AG04450 (cell line): ENCODE measurements around the gene WBP2. TPM values are rescaled to one million over a fixed set of nuclear protein-coding genes. Genes with fewer than 3 reads are reported as not detected.
"Not testable (repeated sequence)": the region's sequence is repeated elsewhere in the genome, so short reads cannot be mapped to it uniquely, and the experiment has no call there.

Experiments
- CTCF ChIA-PET: fragments of 300-600, 350-600 bp; formaldehyde crosslinking; extraction: SDS; loops from one replicate; lab custom pipeline; 2022; ENCODE audit warnings: antibody characterized with exemption, inconsistent platforms; lab: Charles Lee
- POLR2A ChIA-PET: fragments of 350-600 bp; formaldehyde crosslinking; extraction: SDS; loops from one replicate; lab custom pipeline; 2021; ENCODE audit warnings: antibody characterized with exemption, inconsistent platforms; lab: Yijun Ruan, JAX
- DNase-seq: peaks from one replicate; pipeline ENCODE4 v3.0.0-alpha.2; 2011; ENCODE audit warnings: low read depth, low spot score
- H3K27ac ChIP-seq: one replicate; pipeline ENCODE4 v1.5.1; 2012; ENCODE audit warnings: low read depth, low read length, control low read depth
- H3K27me3 ChIP-seq: one replicate; pipeline ENCODE4 v1.6.0; 2012; ENCODE audit warnings: low read length; ENCODE audit not compliant: control insufficient read depth, insufficient read depth
- H3K4me3 ChIP-seq: 2 replicates; pipeline ENCODE4 v1.5.1; 2011; ENCODE audit warnings: mild to moderate bottlenecking, low read depth, low read length, control low read depth
- H3K9me3 ChIP-seq: 2 replicates; pipeline ENCODE4 v1.5.1; 2012; ENCODE audit warnings: low read length; ENCODE audit not compliant: control insufficient read depth, insufficient read depth
- polyA plus RNA-seq: library from polyadenylated mRNA; depleted of rRNA; stranded (reverse); fragments of >200 nt; gene quantifications from 2 replicates; pipeline ENCODE4 v1.2.3, GENCODE V29; 2011
- TF ChIP-seq, protein P1 (sequence below): IDR thresholded peaks from 2 replicates; pipeline ENCODE4 v1.5.1; 2011; ENCODE audit warnings: low read depth, low read length, control low read depth, inconsistent platforms

The WBP2 gene
- polyA plus RNA-seq, 1 experiment = 35.3 TPM

DNA sequence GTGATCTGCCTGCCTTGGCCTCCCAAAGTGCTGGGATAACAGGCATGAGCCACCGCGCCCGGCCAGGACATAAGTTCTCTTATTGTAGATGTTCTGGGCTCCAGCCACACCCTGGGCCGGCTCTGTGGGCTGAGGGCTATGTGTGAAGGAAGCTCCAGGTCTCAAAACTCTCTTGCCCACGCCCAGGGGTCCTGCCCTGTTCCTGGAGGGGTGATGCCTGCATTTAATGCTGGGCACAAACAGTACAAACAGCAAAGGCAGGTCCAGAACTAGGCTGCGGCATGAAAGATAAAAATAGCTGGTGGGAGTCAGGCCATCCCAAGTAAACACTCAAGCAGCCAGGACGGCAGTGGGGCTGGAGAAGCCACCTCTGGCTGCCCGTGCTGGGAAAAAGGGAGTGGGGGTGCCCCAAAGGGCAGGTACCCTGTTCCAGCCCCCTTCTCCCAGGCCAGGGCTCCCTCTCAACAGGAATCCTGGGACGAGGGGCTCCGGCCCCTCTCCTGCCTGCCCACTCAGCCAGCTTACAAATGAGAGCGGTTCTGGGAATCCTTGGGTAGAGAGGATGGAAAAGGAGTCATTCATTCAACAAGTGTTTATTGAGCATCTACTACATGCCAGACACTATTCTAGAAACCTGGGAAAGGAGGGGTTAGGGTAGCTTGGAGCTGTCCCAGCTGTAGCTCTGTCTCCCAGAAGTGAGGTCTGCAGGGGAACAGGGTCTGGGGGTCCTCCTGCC, 18.6 kb upstream of the WBP2 start:
- no peak for DNase-seq
- Histone ChIP-seq H3K4me3 (no peak overlapping the region), H3K27me3 (no peaks in the 10 kb centered on the region), H3K27ac (no peak overlapping the region), H3K9me3 (no peaks in the 10 kb centered on the region; the same call in 1 of the 2 replicates)
- TF ChIP-seq, protein P1, sequence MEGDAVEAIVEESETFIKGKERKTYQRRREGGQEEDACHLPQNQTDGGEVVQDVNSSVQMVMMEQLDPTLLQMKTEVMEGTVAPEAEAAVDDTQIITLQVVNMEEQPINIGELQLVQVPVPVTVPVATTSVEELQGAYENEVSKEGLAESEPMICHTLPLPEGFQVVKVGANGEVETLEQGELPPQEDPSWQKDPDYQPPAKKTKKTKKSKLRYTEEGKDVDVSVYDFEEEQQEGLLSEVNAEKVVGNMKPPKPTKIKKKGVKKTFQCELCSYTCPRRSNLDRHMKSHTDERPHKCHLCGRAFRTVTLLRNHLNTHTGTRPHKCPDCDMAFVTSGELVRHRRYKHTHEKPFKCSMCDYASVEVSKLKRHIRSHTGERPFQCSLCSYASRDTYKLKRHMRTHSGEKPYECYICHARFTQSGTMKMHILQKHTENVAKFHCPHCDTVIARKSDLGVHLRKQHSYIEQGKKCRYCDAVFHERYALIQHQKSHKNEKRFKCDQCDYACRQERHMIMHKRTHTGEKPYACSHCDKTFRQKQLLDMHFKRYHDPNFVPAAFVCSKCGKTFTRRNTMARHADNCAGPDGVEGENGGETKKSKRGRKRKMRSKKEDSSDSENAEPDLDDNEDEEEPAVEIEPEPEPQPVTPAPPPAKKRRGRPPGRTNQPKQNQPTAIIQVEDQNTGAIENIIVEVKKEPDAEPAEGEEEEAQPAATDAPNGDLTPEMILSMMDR = no peak
- ChIA-PET CTCF (interaction anchor here (1.5 kb wide), 1 partner anchor 31 kb away, joined by 3 read pairs; the partner anchor contains the start of gene MRPL38), POLR2A (interaction anchor here (0.8 to 1.3 kb wide), 2 partner anchors 9 to 94 kb away, joined by 5 to 7 read pairs; no protein-coding TSS in a partner anchor)

DNA sequence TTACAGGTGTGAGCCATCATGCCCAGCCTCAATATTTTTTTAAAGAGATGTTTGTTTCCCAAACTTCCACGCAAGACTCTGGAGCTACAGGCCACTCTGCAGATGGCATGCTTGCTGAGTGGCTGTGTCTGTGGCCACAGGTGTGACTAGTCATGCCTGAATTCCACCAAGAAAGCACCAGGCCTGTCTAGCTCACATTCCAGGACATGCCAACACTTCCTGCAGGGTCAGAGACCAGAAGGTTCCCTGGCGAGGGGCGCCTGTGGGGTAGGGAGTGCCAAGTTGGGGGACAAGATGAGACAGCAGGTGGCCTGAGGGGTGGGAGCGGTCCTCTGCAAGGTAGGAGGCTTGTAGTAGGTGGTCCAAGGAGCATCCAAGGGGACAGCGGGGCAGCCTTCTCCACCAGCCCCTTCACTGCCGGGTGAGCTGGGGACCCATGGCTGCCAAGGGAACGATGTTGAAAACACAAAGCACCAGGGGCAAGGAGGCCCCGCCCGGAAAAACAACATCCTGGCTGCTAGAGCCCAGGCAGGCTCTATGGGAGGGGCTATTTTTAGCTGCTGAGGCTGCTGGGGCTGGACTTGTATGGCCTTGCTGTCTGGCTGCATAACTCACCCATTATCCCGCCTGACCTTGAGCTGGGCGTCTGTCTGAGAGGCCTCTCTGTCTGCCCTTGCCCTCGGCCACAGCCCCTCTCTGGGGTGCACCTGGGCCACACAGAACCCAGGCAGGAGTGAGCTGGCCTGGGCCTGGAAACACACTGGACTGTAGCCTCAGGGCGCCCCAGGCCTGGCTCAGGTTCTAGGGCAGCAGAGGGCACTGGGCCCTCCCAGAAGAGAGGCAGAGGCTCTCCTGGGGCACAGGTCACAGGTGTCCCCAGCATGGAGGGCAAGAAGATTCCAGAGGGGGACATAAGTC, 17.6 kb upstream of the WBP2 start:
- ChIA-PET POLR2A (interaction anchor here (0.5 to 1.4 kb wide), 4 partner anchors 8 to 100 kb away, joined by 3 to 7 read pairs (median 5); no protein-coding TSS in a partner anchor), CTCF (interaction anchor here (1.1 to 1.7 kb wide), 3 partner anchors 11 to 90 kb away, joined by 3 to 4 read pairs (median 3); partner anchors contain the start of gene MRPL38)

DNA sequence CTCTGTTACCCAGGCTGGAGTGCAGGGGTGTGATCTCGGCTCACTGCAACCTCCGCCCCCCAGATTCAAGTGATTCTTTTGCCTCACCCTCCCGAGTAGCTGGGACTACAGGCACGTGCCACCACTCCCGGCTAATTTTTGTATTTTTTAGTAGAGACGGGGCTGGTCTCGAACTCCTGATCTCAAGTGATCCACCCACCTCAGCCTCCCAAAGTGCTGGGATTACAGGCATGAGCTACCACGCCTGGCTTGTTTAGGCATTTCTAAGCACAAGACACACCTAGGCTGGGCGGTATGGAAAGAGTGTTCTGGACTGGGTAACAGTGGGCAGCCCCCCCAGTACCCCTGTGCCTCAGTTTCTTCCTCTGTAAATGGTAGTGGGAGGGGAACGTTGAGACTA, 15.1 kb upstream of the WBP2 start:
- DNase-seq, H3K9me3 ChIP-seq, H3K27ac ChIP-seq, H3K27me3 ChIP-seq: not testable (repeated sequence)
- peak overlapping the region; percentile 37 for H3K4me3 ChIP-seq
- CTCF ChIA-PET = interaction anchor here (1.0 kb wide), 1 partner anchor 7 kb away, joined by 4 read pairs; no protein-coding TSS in a partner anchor
- POLR2A ChIA-PET = interaction anchor here (1.0 kb wide), 1 partner anchor 15 kb away, joined by 5 read pairs; the partner anchor contains the start of gene WBP2

More for the DNA sequence above, 17.6 kb upstream of the WBP2 start:
- Histone ChIP-seq H3K27me3 (no peaks in the 10 kb centered on the region), H3K4me3 (no peak overlapping the region), H3K27ac (peak overlapping the region; percentile 47), H3K9me3 (no peaks in the 10 kb centered on the region; the same call in 1 of the 2 replicates)
- DNase-seq = no peak
- TF ChIP-seq, protein P1 = no peak

DNA sequence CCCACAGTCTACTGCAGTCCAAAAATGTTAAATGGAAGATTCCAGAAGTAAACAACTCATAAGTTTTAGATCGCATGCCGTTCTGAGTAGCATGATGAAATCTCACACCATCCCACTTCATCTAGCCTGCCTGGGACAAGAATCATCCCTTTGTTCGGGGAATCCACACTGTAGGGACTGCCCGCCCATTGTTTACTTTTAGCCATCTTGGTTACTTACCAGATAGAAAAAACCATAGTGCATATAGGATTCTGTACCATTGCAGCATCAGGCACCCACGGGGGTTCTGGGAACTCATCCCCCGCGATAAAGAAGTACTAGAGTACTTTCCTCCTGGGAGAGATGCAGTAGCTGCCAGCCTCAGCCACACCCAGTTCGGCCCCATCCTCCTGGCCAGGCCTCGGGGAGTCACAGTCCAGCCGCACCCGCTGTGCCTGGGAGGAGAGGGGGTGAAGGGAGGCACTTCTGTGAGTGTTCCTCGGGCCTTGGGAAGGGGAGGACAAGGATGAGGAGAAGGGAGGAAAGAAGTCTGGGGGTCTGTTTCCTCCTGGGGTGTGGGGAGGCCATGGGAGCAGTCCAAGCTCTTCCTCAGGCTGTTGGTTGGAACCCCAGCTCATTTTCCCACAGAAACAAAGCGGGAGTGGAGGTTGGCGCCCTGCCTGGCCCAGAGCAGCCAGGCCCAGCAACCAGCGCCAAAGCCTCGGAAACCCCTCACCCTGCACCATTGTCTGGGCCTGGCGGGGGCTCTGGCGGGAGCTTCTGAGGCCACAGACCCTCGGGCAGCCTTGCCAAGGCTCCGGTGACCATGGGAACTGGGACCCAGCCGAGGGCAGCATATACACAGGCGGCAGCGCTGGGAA, 14.4 kb upstream of the WBP2 start:
- POLR2A ChIA-PET = interaction anchor here (1.0 to 2.0 kb wide), 2 partner anchors 14 to 89 kb away, joined by 5 to 7 read pairs; partner anchors contain the start of gene WBP2
- Histone ChIP-seq H3K27ac (peak overlapping the region; percentile 91), H3K9me3 (no peaks in the 10 kb centered on the region), H3K27me3 (no peaks in the 10 kb centered on the region), H3K4me3 (peak overlapping the region; percentile 37)
- CTCF ChIA-PET = interaction anchor here (0.6 to 1.0 kb wide), 3 partner anchors 8 to 9 kb away, joined by 3 to 4 read pairs (median 3); partner anchors contain the start of gene TRIM47
- TF ChIP-seq, protein P1 = no peak
- DNase-seq = no peak

DNA sequence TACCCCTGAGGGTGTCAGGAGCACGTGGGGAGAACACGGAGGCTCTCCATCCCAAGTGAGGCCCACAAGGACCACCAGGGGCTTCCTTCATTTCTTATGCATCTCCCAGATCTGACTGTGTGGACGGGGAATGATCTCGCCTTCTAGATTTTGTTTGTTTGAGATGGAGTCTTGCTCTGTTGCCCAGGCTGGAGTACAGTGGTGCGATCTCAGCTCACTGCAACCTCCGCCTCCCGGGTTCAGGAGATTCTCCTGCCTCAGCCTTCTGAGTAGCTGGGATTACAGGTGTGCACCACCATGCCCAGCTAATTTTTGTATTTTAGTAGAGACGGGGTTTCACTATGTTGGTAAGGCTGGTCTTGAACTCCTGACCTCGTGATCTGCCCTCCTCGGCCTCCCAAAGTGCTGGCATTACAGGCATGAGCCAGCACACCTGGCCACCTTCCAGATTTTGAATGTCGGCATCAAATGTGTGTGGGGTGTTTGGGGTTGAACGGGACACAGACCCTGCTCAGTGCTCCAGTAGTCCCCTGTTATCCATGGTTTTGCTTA, 13.7 kb upstream of the WBP2 start:
- DNase-seq, H3K27me3 ChIP-seq, H3K4me3 ChIP-seq, H3K9me3 ChIP-seq: not testable (repeated sequence)
- H3K27ac ChIP-seq = peak overlapping the region; percentile 91
- ChIA-PET CTCF (interaction anchor here (2.2 kb wide), 1 partner anchor 14 kb away, joined by 8 read pairs; the partner anchor contains the start of gene WBP2), POLR2A (interaction anchor here (2.0 kb wide), 1 partner anchor 89 kb away, joined by 7 read pairs; no protein-coding TSS in a partner anchor)

DNA sequence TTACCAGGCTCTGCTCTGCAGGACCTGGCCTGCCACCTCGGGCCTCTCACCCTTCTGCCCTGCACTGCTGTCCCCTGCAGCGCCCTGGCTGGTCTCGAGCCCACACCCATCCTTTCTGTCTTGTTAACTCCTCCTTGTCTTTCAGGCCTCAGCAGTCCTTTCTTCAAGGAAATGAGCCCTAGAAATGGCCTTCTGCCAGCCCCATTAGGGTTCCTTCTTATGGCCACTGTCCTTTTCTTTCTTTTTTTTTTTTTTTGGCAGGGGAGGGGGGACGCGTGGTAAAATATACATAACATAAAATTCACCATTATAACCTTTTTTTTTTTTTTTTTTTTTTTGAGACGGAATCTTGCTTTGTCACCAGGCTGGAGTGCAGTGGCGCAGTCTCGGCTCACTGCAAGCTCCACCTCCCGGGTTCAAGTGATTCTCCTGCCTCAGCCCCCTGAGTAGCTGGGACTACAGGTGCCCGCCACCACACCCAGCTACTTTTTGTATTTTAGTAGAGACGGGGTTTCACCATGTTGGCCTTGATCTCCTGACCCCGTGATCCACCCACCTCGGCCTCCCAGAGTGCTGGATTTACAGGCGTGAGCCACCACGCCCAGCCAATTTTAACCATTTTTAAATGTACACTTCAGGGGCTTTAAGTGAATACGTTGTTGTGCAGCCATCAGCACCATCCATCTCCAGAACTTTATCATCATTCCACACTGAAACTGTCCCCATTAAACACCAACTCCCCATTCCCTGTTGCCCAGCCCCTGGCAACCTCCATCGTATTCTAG, 10.5 kb upstream of the WBP2 start:
- DNase-seq, H3K27ac ChIP-seq, H3K9me3 ChIP-seq, H3K4me3 ChIP-seq, H3K27me3 ChIP-seq: not testable (repeated sequence)
- ChIA-PET POLR2A (interaction anchor here (1.3 to 1.6 kb wide), 2 partner anchors 8 to 86 kb away, joined by 7 to 10 read pairs; no protein-coding TSS in a partner anchor), CTCF (interaction anchor here (0.6 to 1.5 kb wide), 5 partner anchors 10 to 599 kb away, joined by 3 to 7 read pairs (median 3); partner anchors contain the start of gene WBP2)

DNA sequence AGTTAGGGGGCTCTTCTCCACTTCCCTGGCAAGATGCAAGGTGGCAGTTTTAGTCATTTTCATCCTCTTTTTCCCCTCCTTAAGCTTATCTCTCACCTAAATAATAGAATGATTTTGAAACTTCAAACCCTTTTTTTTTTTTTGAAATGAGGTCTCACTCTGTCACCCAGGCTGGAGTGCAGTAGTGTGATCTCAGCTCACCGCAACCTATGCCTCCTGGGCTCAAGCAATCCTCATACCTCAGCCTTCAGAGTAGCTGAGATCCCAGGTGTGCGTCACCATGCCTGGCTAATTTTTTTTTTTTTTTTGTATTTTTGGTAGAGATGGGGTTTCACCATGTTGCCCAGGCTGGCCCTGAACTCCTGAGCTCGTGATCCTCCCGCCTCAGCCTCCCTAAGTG, 9.8 kb upstream of the WBP2 start:
- CTCF ChIA-PET = interaction anchor here (0.6 to 1.5 kb wide), 6 partner anchors 10 to 599 kb away, joined by 3 to 7 read pairs (median 3); partner anchors contain the start of gene WBP2

More for the DNA sequence above, 9.8 kb upstream of the WBP2 start:
- not testable (repeated sequence) for H3K9me3 ChIP-seq, H3K4me3 ChIP-seq, H3K27me3 ChIP-seq, DNase-seq
- peak overlapping the region; percentile 25 for H3K27ac ChIP-seq
- POLR2A ChIA-PET = interaction anchor here (0.8 to 1.9 kb wide), 4 partner anchors 8 to 85 kb away, joined by 3 to 10 read pairs (median 8); partner anchors contain the start of genes TRIM65 and WBP2
